GM12865 (cell line): ENCODE results near the gene GRIN2B.

Experiments used
- DNase-seq: peaks from one replicate; pipeline ENCODE4 v3.0.0; 2010; ENCODE audit warnings: low read depth
- H3K4me3 ChIP-seq: 2 replicates; pipeline ENCODE4 v1.5.1; 2011; ENCODE audit warnings: mild to moderate bottlenecking, low read depth, low read length, control low read depth
- CTCF ChIP-seq: IDR thresholded peaks from 2 replicates; pipeline ENCODE4 v1.5.1; 2011; ENCODE audit warnings: low read length, control low read depth, low read depth, inconsistent platforms; ENCODE audit not compliant: insufficient read depth; ENCODE audit errors: missing control alignments

The GRIN2B gene

GRCh38 chr12:13937735-13938134, 43.7 kb downstream of the GRIN2B start:
- no peak overlapping the region for H3K4me3 ChIP-seq
- TF ChIP-seq CTCF: no peak
- DNase-seq: no peak

- no peak for TF ChIP-seq CTCF
- no peak overlapping the region for H3K4me3 ChIP-seq
- no peak for DNase-seq
Measured at GRCh38 chr12:13935169-13935568, 46.2 kb downstream of the GRIN2B start.
